Ectodermal cell (in vitro differentiated cells): ENCODE measurements around the gene CCL7.

ENCODE experiments used
- H3K27ac ChIP-seq: 2 replicates; pipeline ENCODE4 v1.7.0; 2013; ENCODE audit warnings: mild to moderate bottlenecking, low read depth, low read length; ENCODE audit not compliant: insufficient read depth, poor library complexity, severe bottlenecking
- H3K27me3 ChIP-seq: 2 replicates; pipeline ENCODE4 v1.7.0; 2013; ENCODE audit warnings: mild to moderate bottlenecking, low read length; ENCODE audit not compliant: insufficient read depth, control insufficient read depth, poor library complexity, severe bottlenecking
- H3K36me3 ChIP-seq: one replicate; pipeline ENCODE4 v1.7.0; 2013; ENCODE audit warnings: low read length; ENCODE audit not compliant: control insufficient read depth, insufficient read depth
- H3K4me1 ChIP-seq: one replicate; pipeline ENCODE4 v1.7.0; 2013; ENCODE audit warnings: low read length; ENCODE audit not compliant: control insufficient read depth, insufficient read depth
- H3K4me3 ChIP-seq: 2 replicates; pipeline ENCODE4 v1.7.0; 2013; ENCODE audit warnings: low read depth, low read length, control low read depth; ENCODE audit not compliant: insufficient read depth
- H3K9me3 ChIP-seq: 2 replicates; pipeline ENCODE4 v1.7.0; 2013; ENCODE audit warnings: mild to moderate bottlenecking, low read length, moderate library complexity; ENCODE audit not compliant: control insufficient read depth
- WGBS, 2 experiments: methylation state at CpG; one replicate each; pipeline ENCODE4 v1.1.7; 2013; ENCODE audit warnings: missing lambda C conversion rate in 2 of 2; 5-methylcytosine and 5-hydroxymethylcytosine counted together

Gene CCL7

GRCh38 chr17:34302636-34303035, 32.6 kb downstream of the CCL7 start:
- no peaks in the 10 kb centered on the region for H3K4me1 ChIP-seq
- H3K4me3 ChIP-seq, result no peak overlapping the region
- WGBS, 2 experiments, result 95 to 100% methylated on average over 1 of the region's 1 CpG
- no peak overlapping the region for H3K27ac ChIP-seq
- peaks cover 8% of the 10 kb centered on the region for H3K27me3 ChIP-seq
- no peaks in the 10 kb centered on the region for H3K36me3 ChIP-seq
- H3K9me3 ChIP-seq, result no peaks in the 10 kb centered on the region

GRCh38 chr17:34303606-34304005, 33.6 kb downstream of the CCL7 start:
- WGBS, 2 experiments, result 88 to 92% methylated on average over 2 of the region's 2 CpGs
- H3K4me1 ChIP-seq, result no peaks in the 10 kb centered on the region
- no peaks in the 10 kb centered on the region for H3K9me3 ChIP-seq
- H3K27me3 ChIP-seq, result peaks cover 7% of the 10 kb centered on the region
- no peak overlapping the region for H3K4me3 ChIP-seq
- no peak overlapping the region for H3K27ac ChIP-seq
- no peaks in the 10 kb centered on the region for H3K36me3 ChIP-seq

- Histone ChIP-seq H3K4me1 (no peaks in the 10 kb centered on the region), H3K9me3 (no peaks in the 10 kb centered on the region), H3K27ac (no peak overlapping the region), H3K4me3 (no peak overlapping the region), H3K27me3 (no peaks in the 10 kb centered on the region), H3K36me3 (no peaks in the 10 kb centered on the region)
- WGBS, 2 experiments, result 88 to 96% methylated on average over 4 of the region's 4 CpGs
Measured at GRCh38 chr17:34305061-34305460, 35.0 kb downstream of the CCL7 start.

GRCh38 chr17:34305606-34306005, 35.6 kb downstream of the CCL7 start:
- Histone ChIP-seq H3K4me1 (no peaks in the 10 kb centered on the region), H3K27ac (no peak overlapping the region), H3K36me3 (no peaks in the 10 kb centered on the region), H3K9me3 (no peaks in the 10 kb centered on the region), H3K27me3 (no peaks in the 10 kb centered on the region), H3K4me3 (no peak overlapping the region)

GRCh38 chr17:34306466-34306865, 36.4 kb downstream of the CCL7 start:
- Histone ChIP-seq H3K27me3 (no peaks in the 10 kb centered on the region), H3K36me3 (no peaks in the 10 kb centered on the region), H3K27ac (no peak overlapping the region), H3K4me3 (no peak overlapping the region), H3K9me3 (no peaks in the 10 kb centered on the region), H3K4me1 (no peaks in the 10 kb centered on the region)
- WGBS, 2 experiments, result 67 to 71% methylated on average over 3 of the region's 3 CpGs

- H3K4me3 ChIP-seq, result no peak overlapping the region
- H3K27me3 ChIP-seq, result no peaks in the 10 kb centered on the region
- WGBS, 2 experiments, result 69 to 94% methylated on average over 2 to 3 of the region's 3 CpGs
Measured at GRCh38 chr17:34307110-34307509, 37.1 kb downstream of the CCL7 start.

GRCh38 chr17:34308371-34308770, 38.4 kb downstream of the CCL7 start:
- Histone ChIP-seq H3K27ac (no peak overlapping the region), H3K27me3 (no peaks in the 10 kb centered on the region), H3K4me1 (no peaks in the 10 kb centered on the region), H3K36me3 (no peaks in the 10 kb centered on the region), H3K9me3 (no peaks in the 10 kb centered on the region), H3K4me3 (no peak overlapping the region)

More at GRCh38 chr17:34307110-34307509, 37.1 kb downstream of the CCL7 start:
- H3K9me3 ChIP-seq, result no peaks in the 10 kb centered on the region
- H3K4me1 ChIP-seq, result no peaks in the 10 kb centered on the region
- no peak overlapping the region for H3K27ac ChIP-seq
- no peaks in the 10 kb centered on the region for H3K36me3 ChIP-seq

- no peaks in the 10 kb centered on the region for H3K9me3 ChIP-seq
- H3K36me3 ChIP-seq, result no peaks in the 10 kb centered on the region
- no peaks in the 10 kb centered on the region for H3K4me1 ChIP-seq
- H3K4me3 ChIP-seq, result no peak overlapping the region
- peaks cover 4% of the 10 kb centered on the region for H3K27me3 ChIP-seq
- H3K27ac ChIP-seq, result no peak overlapping the region
- 87 to 92% methylated on average over 5 to 7 of the region's 7 CpGs for WGBS, 2 experiments
Measured at GRCh38 chr17:34311291-34311690, 41.3 kb downstream of the CCL7 start.

GRCh38 chr17:34312080-34312479, 42.1 kb downstream of the CCL7 start:
- peaks cover 4% of the 10 kb centered on the region for H3K27me3 ChIP-seq

GRCh38 chr17:34313164-34313563, 43.1 kb downstream of the CCL7 start:
- Histone ChIP-seq H3K4me3 (no peak overlapping the region), H3K9me3 (no peaks in the 10 kb centered on the region), H3K27ac (no peak overlapping the region), H3K27me3 (peaks cover 4% of the 10 kb centered on the region), H3K36me3 (no peaks in the 10 kb centered on the region), H3K4me1 (no peaks in the 10 kb centered on the region)
- 93 to 97% methylated on average over 4 of the region's 4 CpGs for WGBS, 2 experiments

More at GRCh38 chr17:34312080-34312479, 42.1 kb downstream of the CCL7 start:
- Histone ChIP-seq H3K4me1 (no peaks in the 10 kb centered on the region), H3K36me3 (no peaks in the 10 kb centered on the region), H3K4me3 (no peak overlapping the region), H3K9me3 (no peaks in the 10 kb centered on the region), H3K27ac (no peak overlapping the region)
- 69 to 71% methylated on average over 4 to 5 of the region's 5 CpGs for WGBS, 2 experiments

- no peaks in the 10 kb centered on the region for H3K9me3 ChIP-seq
- 88 to 91% methylated on average over 4 of the region's 4 CpGs for WGBS, 2 experiments
- H3K27me3 ChIP-seq, result peaks cover 4% of the 10 kb centered on the region
- H3K36me3 ChIP-seq, result no peaks in the 10 kb centered on the region
- no peak overlapping the region for H3K4me3 ChIP-seq
- no peaks in the 10 kb centered on the region for H3K4me1 ChIP-seq
- no peak overlapping the region for H3K27ac ChIP-seq
Measured at GRCh38 chr17:34314279-34314678, 44.3 kb downstream of the CCL7 start.
